Measurements from ENCODE around the gene ZBBX. TPM values are rescaled to one million over a fixed set of nuclear protein-coding genes. Genes with fewer than 3 reads are reported as not detected.

ZBBX gene
- total RNA-seq, 4 donors from 2014 or later: 0.44 TPM; not detected in 3

GRCh38 chr3:167209011-167209410 lies 171.1 kb downstream of the ZBBX start:
- Histone ChIP-seq H3K36me3 (no peaks in the 10 kb centered on the region), H3K4me1 (no peaks in the 10 kb centered on the region), H3K27ac (no peak overlapping the region), H3K4me3 (no peak overlapping the region), H3K27me3 (no peaks in the 10 kb centered on the region), H3K9me3 (peaks cover 0 to 4% (median 0%) of the 10 kb centered on the region in 4 donors)
- TF ChIP-seq POLR2A (IDR thresholded peaks at IDR 0.05) (no peak), CTCF (IDR thresholded peaks at IDR 0.05) (no peak), EP300 (IDR thresholded peaks at IDR 0.05) (no peak)
- no peak for DNase-seq (ENCODE audit: low spot score in 2 of 2)

- Histone ChIP-seq H3K36me3 (no peaks in the 10 kb centered on the region), H3K9me3 (no peaks in the 10 kb centered on the region), H3K27me3 (no peaks in the 10 kb centered on the region), H3K27ac (no peak overlapping the region), H3K4me1 (no peaks in the 10 kb centered on the region), H3K4me3 (no peak overlapping the region)
- no peak for DNase-seq (ENCODE audit: low spot score in 2 of 2)
- TF ChIP-seq EP300 (IDR thresholded peaks at IDR 0.05) (no peak), CTCF (IDR thresholded peaks at IDR 0.05) (no peak), POLR2A (IDR thresholded peaks at IDR 0.05) (no peak)
- WGBS, 2 donors: 61 to 70% methylated on average over 1 of the region's 1 CpG
Observed at GRCh38 chr3:167203062-167203461, 177.0 kb downstream of the ZBBX start.

- H3K27me3 ChIP-seq: no peaks in the 10 kb centered on the region
- H3K36me3 ChIP-seq: no peaks in the 10 kb centered on the region
- 66 to 72% methylated on average over 1 of the region's 1 CpG for WGBS, 2 donors
- H3K9me3 ChIP-seq: no peaks in the 10 kb centered on the region
- no peak for TF ChIP-seq CTCF (IDR thresholded peaks at IDR 0.05)
- no peak for TF ChIP-seq POLR2A (IDR thresholded peaks at IDR 0.05)
- no peak for TF ChIP-seq EP300 (IDR thresholded peaks at IDR 0.05)
- H3K27ac ChIP-seq: no peak overlapping the region
- no peaks in the 10 kb centered on the region for H3K4me1 ChIP-seq
- no peak overlapping the region for H3K4me3 ChIP-seq
- DNase-seq (ENCODE audit: low spot score in 2 of 2): no peak
Observed at GRCh38 chr3:167198949-167199600, 181.0 kb downstream of the ZBBX start.

Other genes with a start within 250 kb of the ZBBX start
- not detected for gene SERPINI2, start 93.7 kb upstream of the ZBBX start, total RNA-seq

Measured in tibial nerve (tissue), 4 donors.